ENCODE measurements around the gene CNTD1.

GRCh38 chr17:42783062-42783790, 15.4 kb upstream of the CNTD1 start:
- no peak for TF ChIP-seq MAZ (IDR thresholded peaks at IDR 0.05; ENCODE audit: borderline replicate concordance, low read depth, low read length)
- TF ChIP-seq POLR2A (IDR thresholded peaks at IDR 0.05; ENCODE audit: low read length), result no peak
- TF ChIP-seq CHD4 (IDR thresholded peaks at IDR 0.05; ENCODE audit: borderline replicate concordance), result no peak
- TF ChIP-seq HDAC2 (IDR thresholded peaks at IDR 0.05), result no peak
- no peak for TF ChIP-seq BCL3 (IDR thresholded peaks at IDR 0.05)

Measured in A549 (cell line).